ENCODE results near the gene CCDC121.
"Not testable (repeated sequence)": the region's sequence is repeated elsewhere in the genome, so short reads cannot be mapped to it uniquely, and the experiment has no call there.

Gene CCDC121

GRCh38 chr2:27595412-27595811 lies 33.4 kb downstream of the CCDC121 start:
- POLR2A ChIA-PET, CTCF ChIA-PET: not testable (repeated sequence)

GRCh38 chr2:27594020-27594703 lies 34.6 kb downstream of the CCDC121 start:
- POLR2A ChIA-PET; H3K4me3 ChIP-seq (ENCODE audit: low read depth, low read length); CTCF ChIA-PET; H3K4me1 ChIP-seq (ENCODE audit: control insufficient read depth, insufficient read depth, low read length); H3K27ac ChIP-seq (ENCODE audit: extremely low read depth, low read depth, low read length); H3K9me3 ChIP-seq (ENCODE audit: control insufficient read depth, insufficient read depth, low read depth, low read length): not testable (repeated sequence)
- H3K36me3 ChIP-seq (ENCODE audit: control insufficient read depth in 2 of 2, insufficient read depth in 1 of 2, low read length in 2 of 2) = peaks cover 3 to 13% of the 10 kb centered on the region in 2 experiments; a peak in 2 of 3 replicates

More at GRCh38 chr2:27595412-27595811, 33.4 kb downstream of the CCDC121 start:
- H3K36me3 ChIP-seq (ENCODE audit: control insufficient read depth in 2 of 2, insufficient read depth in 1 of 2, low read length in 2 of 2) = peaks cover 9 to 26% of the 10 kb centered on the region in 2 experiments
- H3K4me3 ChIP-seq (ENCODE audit: low read depth, low read length); H3K4me1 ChIP-seq (ENCODE audit: control insufficient read depth, insufficient read depth, low read length); H3K9me3 ChIP-seq (ENCODE audit: control insufficient read depth, insufficient read depth, low read depth, low read length); H3K27ac ChIP-seq (ENCODE audit: extremely low read depth, low read depth, low read length): not testable (repeated sequence)

- peaks cover 3 to 5% of the 10 kb centered on the region in 2 experiments; a peak in 2 of 3 replicates for H3K36me3 ChIP-seq (ENCODE audit: control insufficient read depth in 2 of 2, insufficient read depth in 1 of 2, low read length in 2 of 2)
- H3K4me1 ChIP-seq (ENCODE audit: control insufficient read depth, insufficient read depth, low read length) = peaks cover 5% of the 10 kb centered on the region; the same call in 1 of the 2 replicates
- H3K9me3 ChIP-seq (ENCODE audit: control insufficient read depth, insufficient read depth, low read depth, low read length) = no peaks in the 10 kb centered on the region
- no peak overlapping the region for H3K4me3 ChIP-seq (ENCODE audit: low read depth, low read length)
- CTCF ChIA-PET = no interaction called here
- POLR2A ChIA-PET = interaction anchor here (0.7 kb wide), 1 partner anchor 152 kb away, joined by 3 read pairs; no protein-coding TSS in a partner anchor
- TF ChIP-seq ZFHX2 (tag by site-specific recombination; conservative IDR thresholded peaks at IDR 0.05) = no peak
- TF ChIP-seq ZNF23 (tag by site-specific recombination; IDR thresholded peaks at IDR 0.05; ENCODE audit: borderline replicate concordance) = no peak
- no peak for TF ChIP-seq ZNF140 (tag by site-specific recombination; IDR thresholded peaks at IDR 0.05)
- no peak for TF ChIP-seq ZNF76 (tag by site-specific recombination; IDR thresholded peaks at IDR 0.05; ENCODE audit: borderline replicate concordance, low read depth)
- TF ChIP-seq ZNF211 (tag by site-specific recombination; IDR thresholded peaks at IDR 0.05; ENCODE audit: low read depth) = no peak
- TF ChIP-seq ZSCAN4 (tag by site-specific recombination; IDR thresholded peaks at IDR 0.05) = 0 out of 2 replicates have a peak, but pooled peaks have one; percentile 32
- no peak for TF ChIP-seq ZNF558 (tag by site-specific recombination; IDR thresholded peaks at IDR 0.05)
- TF ChIP-seq ZBTB21 (tag by site-specific recombination; IDR thresholded peaks at IDR 0.05) = no peak
- no peak for TF ChIP-seq ZNF677 (tag by site-specific recombination; IDR thresholded peaks at IDR 0.05)
- H3K27ac ChIP-seq (ENCODE audit: extremely low read depth, low read depth, low read length) = no peak overlapping the region
These were observed 35.6 kb downstream of the CCDC121 start for GRCh38 chr2:27593240-27593639.

- Histone ChIP-seq H3K9me3 (ENCODE audit: control insufficient read depth, insufficient read depth, low read depth, low read length) (no peaks in the 10 kb centered on the region), H3K36me3 (ENCODE audit: control insufficient read depth in 2 of 2, insufficient read depth in 1 of 2, low read length in 2 of 2) (peaks cover 0 to 3% of the 10 kb centered on the region in 2 experiments; a peak in 1 of 3 replicates), H3K27ac (ENCODE audit: extremely low read depth, low read depth, low read length) (no peak overlapping the region), H3K4me3 (ENCODE audit: low read depth, low read length) (no peak overlapping the region), H3K4me1 (ENCODE audit: control insufficient read depth, insufficient read depth, low read length) (peaks cover 5% of the 10 kb centered on the region; the same call in 1 of the 2 replicates)
- ChIA-PET CTCF (interaction anchor here (0.7 kb wide), 1 partner anchor 50 kb away, joined by 3 read pairs; no protein-coding TSS in a partner anchor), POLR2A (no interaction called here)
- TF ChIP-seq ZNF629 (tag by site-specific recombination; IDR thresholded peaks at IDR 0.05) (no peak), ZNF18 (tag by site-specific recombination; IDR thresholded peaks at IDR 0.05) (no peak), ZNF266 (tag by site-specific recombination; IDR thresholded peaks at IDR 0.05; ENCODE audit: low read depth) (no peak), ZNF692 (tag by site-specific recombination; IDR thresholded peaks at IDR 0.05) (no peak), KLF8 (tag by site-specific recombination; IDR thresholded peaks at IDR 0.05) (no peak), ZNF404 (tag by site-specific recombination; IDR thresholded peaks at IDR 0.05) (no peak), YY1 (tag by site-specific recombination; IDR thresholded peaks at IDR 0.05) (no peak), ZNF514 (tag by site-specific recombination; IDR thresholded peaks at IDR 0.05) (no peak)
These were observed 37.1 kb downstream of the CCDC121 start for GRCh38 chr2:27591745-27592144.
